B cell (primary cell): Measurements from ENCODE around the gene IL1RAP.

Source experiments
- EZH2 ChIP-seq: IDR thresholded peaks from 2 replicates; pipeline ENCODE4 v1.6.1; 2012; ENCODE audit warnings: borderline replicate concordance, low read depth, mild to moderate bottlenecking, moderate library complexity, low read length; ENCODE audit not compliant: insufficient read depth, poor library complexity, severe bottlenecking
- TF ChIP-seq, protein P1 (sequence below): fragments of 200-600 bp; IDR thresholded peaks from one replicate; pipeline ENCODE4 v1.8.0; 2022; ENCODE audit warnings: antibody characterized with exemption, mild to moderate bottlenecking

- TF ChIP-seq, protein P1, sequence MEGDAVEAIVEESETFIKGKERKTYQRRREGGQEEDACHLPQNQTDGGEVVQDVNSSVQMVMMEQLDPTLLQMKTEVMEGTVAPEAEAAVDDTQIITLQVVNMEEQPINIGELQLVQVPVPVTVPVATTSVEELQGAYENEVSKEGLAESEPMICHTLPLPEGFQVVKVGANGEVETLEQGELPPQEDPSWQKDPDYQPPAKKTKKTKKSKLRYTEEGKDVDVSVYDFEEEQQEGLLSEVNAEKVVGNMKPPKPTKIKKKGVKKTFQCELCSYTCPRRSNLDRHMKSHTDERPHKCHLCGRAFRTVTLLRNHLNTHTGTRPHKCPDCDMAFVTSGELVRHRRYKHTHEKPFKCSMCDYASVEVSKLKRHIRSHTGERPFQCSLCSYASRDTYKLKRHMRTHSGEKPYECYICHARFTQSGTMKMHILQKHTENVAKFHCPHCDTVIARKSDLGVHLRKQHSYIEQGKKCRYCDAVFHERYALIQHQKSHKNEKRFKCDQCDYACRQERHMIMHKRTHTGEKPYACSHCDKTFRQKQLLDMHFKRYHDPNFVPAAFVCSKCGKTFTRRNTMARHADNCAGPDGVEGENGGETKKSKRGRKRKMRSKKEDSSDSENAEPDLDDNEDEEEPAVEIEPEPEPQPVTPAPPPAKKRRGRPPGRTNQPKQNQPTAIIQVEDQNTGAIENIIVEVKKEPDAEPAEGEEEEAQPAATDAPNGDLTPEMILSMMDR, result no peak
- TF ChIP-seq EZH2, result no peak
Observed at GRCh38 chr3:190694335-190695001, 180.6 kb downstream of the IL1RAP start.
